Endometrial microvascular endothelial cells (primary cell): Measurements from ENCODE around the gene TAF1D. TPM values are rescaled to one million over a fixed set of nuclear protein-coding genes. Genes with fewer than 3 reads are reported as not detected.

Experiments
- in situ Hi-C: cut with HindIII; loops from 2 replicates; pipeline ENCODE4 v1.10.0; 2017; ENCODE audit warnings: low sequenced_read_pairs, low pct_unique_long_range_greater_than_20kb; ENCODE audit errors: inconsistent ontology term
- total RNA-seq: library from RNA; depleted of rRNA; stranded (reverse); fragments of >200 nt; gene quantifications from one replicate; pipeline ENCODE4 v1.2.3, GENCODE V29; 2015; ENCODE audit errors: inconsistent ontology term

The TAF1D gene
- total RNA-seq, 1 donor from 2014 or later: 144 TPM

GRCh38 chr11:93686226-93686625 lies 55.1 kb downstream of the TAF1D start:
- in situ Hi-C loops: no loop called here

Other genes starting within 250 kb of the TAF1D start
- gene SMCO4, start 198.1 kb downstream of the TAF1D start, total RNA-seq: 10.1 TPM
- 14.9 TPM for gene CEP295, start 79.8 kb downstream of the TAF1D start, total RNA-seq
- gene C11orf54, start 177 bp upstream of the TAF1D start, total RNA-seq: 10.0 TPM
- gene MED17, start 42.8 kb upstream of the TAF1D start, total RNA-seq: 30.4 TPM
- gene VSTM5, start 109.1 kb upstream of the TAF1D start, total RNA-seq: not detected